Spleen (tissue), 7 donors: ENCODE data around the gene CDADC1.

Experiments
- POLR2A ChIP-seq, 3 donors: fragments of 450-650 bp; IDR thresholded peaks; one replicate each; pipeline ENCODE4 v1.5.1; 2017; ENCODE audit warnings: antibody characterized with exemption in 3 of 3, mild to moderate bottlenecking in 1 of 3
- POLR2AphosphoS5 ChIP-seq, 3 donors: sonication (generic); formaldehyde crosslinking; IDR thresholded peaks; one replicate each; pipeline ENCODE4 v1.5.1; 2017; ENCODE audit warnings: antibody characterized with exemption in 3 of 3
- TF ChIP-seq, protein P1 (sequence below), 11 experiments: fragments of 200-600 bp in 7 of 11; fragments of 450-650 bp in 4 of 11; sonication (generic) in 4 of 11; IDR thresholded peaks in 8 of 11; conservative IDR thresholded peaks in 3 of 11; 1 replicate in 7 of 11; 2 replicates in 4 of 11; pipeline versions ENCODE4 v1.4.0 to v1.8.0; 2016 to 2021; ENCODE audit warnings: antibody characterized with exemption in 11 of 11, inconsistent platforms in 4 of 11, mild to moderate bottlenecking in 1 of 11
- donor health status: DM: no; HTN: no; CAD: no; lungs with moderate emphysema.
- donor health status: DM: no; HTN: no; CAD: no.
- donor health status: DM: no; HTN: no; CAD: no.

DNA sequence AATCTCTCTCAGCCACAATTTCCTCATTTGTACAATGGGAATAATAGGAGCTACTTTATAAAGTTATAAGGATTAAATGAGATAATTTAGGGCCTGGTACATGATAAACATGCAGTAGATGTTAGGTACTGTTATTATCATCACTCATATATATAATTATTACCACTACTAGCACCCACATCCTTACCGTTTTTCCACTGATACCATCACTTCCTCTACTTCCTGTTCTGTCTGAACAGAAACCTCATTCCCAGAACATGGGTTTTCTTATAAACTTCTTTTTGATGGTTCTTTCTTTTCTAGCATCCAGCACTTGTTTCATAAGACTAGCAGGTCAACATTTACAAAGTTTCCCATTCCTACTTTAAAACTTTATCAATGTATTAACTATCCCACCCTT is 6.3 kb downstream of the CDADC1 start:
- TF ChIP-seq, protein P1, sequence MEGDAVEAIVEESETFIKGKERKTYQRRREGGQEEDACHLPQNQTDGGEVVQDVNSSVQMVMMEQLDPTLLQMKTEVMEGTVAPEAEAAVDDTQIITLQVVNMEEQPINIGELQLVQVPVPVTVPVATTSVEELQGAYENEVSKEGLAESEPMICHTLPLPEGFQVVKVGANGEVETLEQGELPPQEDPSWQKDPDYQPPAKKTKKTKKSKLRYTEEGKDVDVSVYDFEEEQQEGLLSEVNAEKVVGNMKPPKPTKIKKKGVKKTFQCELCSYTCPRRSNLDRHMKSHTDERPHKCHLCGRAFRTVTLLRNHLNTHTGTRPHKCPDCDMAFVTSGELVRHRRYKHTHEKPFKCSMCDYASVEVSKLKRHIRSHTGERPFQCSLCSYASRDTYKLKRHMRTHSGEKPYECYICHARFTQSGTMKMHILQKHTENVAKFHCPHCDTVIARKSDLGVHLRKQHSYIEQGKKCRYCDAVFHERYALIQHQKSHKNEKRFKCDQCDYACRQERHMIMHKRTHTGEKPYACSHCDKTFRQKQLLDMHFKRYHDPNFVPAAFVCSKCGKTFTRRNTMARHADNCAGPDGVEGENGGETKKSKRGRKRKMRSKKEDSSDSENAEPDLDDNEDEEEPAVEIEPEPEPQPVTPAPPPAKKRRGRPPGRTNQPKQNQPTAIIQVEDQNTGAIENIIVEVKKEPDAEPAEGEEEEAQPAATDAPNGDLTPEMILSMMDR (IDR thresholded peaks at IDR 0.05 in 8 of 11, conservative IDR thresholded peaks at IDR 0.05 in 3 of 11): no peak
- TF ChIP-seq POLR2A (IDR thresholded peaks at IDR 0.05) (no peak), POLR2AphosphoS5 (IDR thresholded peaks at IDR 0.05) (no peak)
